GM12891 (cell line): ENCODE measurements around the gene CARD11.

Experiments used
- PAX5 ChIP-seq: IDR thresholded peaks from 2 replicates; pipeline ENCODE4 v1.6.1; 2011; ENCODE audit warnings: low read length, moderate library complexity, mild to moderate bottlenecking; ENCODE audit not compliant: insufficient read depth, severe bottlenecking
- POLR2A ChIP-seq: IDR thresholded peaks from 2 replicates; pipeline ENCODE4 v1.6.1; 2011; ENCODE audit warnings: low read depth, low read length, control low read depth
- POLR2AphosphoS5 ChIP-seq: IDR thresholded peaks from 2 replicates; pipeline ENCODE4 v1.6.1; 2011; ENCODE audit warnings: low read depth, low read length, control low read depth
- SPI1 ChIP-seq: IDR thresholded peaks from 2 replicates; pipeline ENCODE4 v1.6.1; 2011; ENCODE audit warnings: low read depth, low read length, control low read depth

GRCh38 chr7:2886391-2886790, 157.3 kb downstream of the CARD11 start:
- TF ChIP-seq POLR2AphosphoS5 (no peak), POLR2A (no peak), SPI1 (no peak), PAX5 (no peak)
